Measurements from ENCODE around the gene RHOG. TPM values are rescaled to one million over a fixed set of nuclear protein-coding genes. Genes with fewer than 3 reads are reported as not detected.
A peak's percentile ranks its signal among the peaks of the same experiment; 100 is the strongest.

RHOG gene
- total and polyA plus RNA-seq, 10 donors = 102 to 256 (median 150) TPM

- Histone ChIP-seq H3K9me3 (no peaks in the 10 kb centered on the region), H3K27me3 (replicated peaks in 1 of 7) (no peaks in the 10 kb centered on the region), H3K4me3 (peak overlapping the region in 1 of 8 donors; percentile 15), H3K36me3 (peaks cover 0 to 57% (median 37%) of the 10 kb centered on the region in 6 donors), H3K4me1 (peaks cover 0 to 58% (median 33%) of the 10 kb centered on the region in 6 donors), H3K27ac (peak overlapping the region in 7 of 8 donors; percentile 12 to 76 (median 64))
- intact Hi-C loops (cut with DNase I; ENCODE audit: low total_unique reads) = no loop called here
- 58 to 72% (median 71%) methylated on average over 13 to 18 of the region's 18 CpGs for WGBS, 5 donors
- peak; percentile 90 for DNase-seq
- TF ChIP-seq CTCF (IDR thresholded peaks at IDR 0.05 in 8 of 11, conservative IDR thresholded peaks at IDR 0.05 in 3 of 11) = peak; percentile 78 to 97 (median 91)
- TF ChIP-seq POLR2AphosphoS5 (IDR thresholded peaks at IDR 0.05) = peak; percentile 52 to 89 (median 65)
- no peak for TF ChIP-seq POLR2A (IDR thresholded peaks at IDR 0.05)
Measured at GRCh38 chr11:3824714-3825472, 15.9 kb downstream of the RHOG start.

- no peak for DNase-seq
- Histone ChIP-seq H3K36me3 (peaks cover 0 to 48% (median 29%) of the 10 kb centered on the region in 6 donors), H3K4me1 (peaks cover 0 to 48% (median 24%) of the 10 kb centered on the region in 6 donors), H3K4me3 (no peak overlapping the region), H3K27me3 (replicated peaks in 1 of 7) (no peaks in the 10 kb centered on the region), H3K9me3 (no peaks in the 10 kb centered on the region), H3K27ac (peak overlapping the region in 4 of 8 donors; percentile 64 to 76 (median 72))
- 93 to 96% (median 94%) methylated on average over 28 to 30 of the region's 30 CpGs for WGBS, 5 donors
- TF ChIP-seq POLR2AphosphoS5 (IDR thresholded peaks at IDR 0.05) (peak; percentile 43 to 77 (median 63)), CTCF (IDR thresholded peaks at IDR 0.05 in 8 of 11, conservative IDR thresholded peaks at IDR 0.05 in 3 of 11) (no peak), POLR2A (IDR thresholded peaks at IDR 0.05) (no peak)
- intact Hi-C loops (cut with DNase I; ENCODE audit: low total_unique reads) = no loop called here
Measured at GRCh38 chr11:3823762-3824506, 16.8 kb downstream of the RHOG start.

GRCh38 chr11:3823303-3823702 lies 17.5 kb downstream of the RHOG start:
- no peak for DNase-seq
- H3K9me3 ChIP-seq = no peaks in the 10 kb centered on the region
- intact Hi-C loops (cut with DNase I; ENCODE audit: low total_unique reads) = no loop called here
- H3K36me3 ChIP-seq = peaks cover 0 to 41% (median 28%) of the 10 kb centered on the region in 6 donors
- TF ChIP-seq POLR2AphosphoS5 (IDR thresholded peaks at IDR 0.05) (no peak), CTCF (IDR thresholded peaks at IDR 0.05 in 8 of 11, conservative IDR thresholded peaks at IDR 0.05 in 3 of 11) (no peak), POLR2A (IDR thresholded peaks at IDR 0.05) (no peak)
- no peak overlapping the region for H3K4me3 ChIP-seq
- H3K27ac ChIP-seq = no peak overlapping the region
- H3K27me3 ChIP-seq (replicated peaks in 1 of 7) = no peaks in the 10 kb centered on the region
- 89 to 100% (median 91%) methylated on average over 2 to 3 of the region's 3 CpGs for WGBS, 5 donors
- H3K4me1 ChIP-seq = peaks cover 0 to 44% (median 23%) of the 10 kb centered on the region in 6 donors

- TF ChIP-seq CTCF (IDR thresholded peaks at IDR 0.05 in 8 of 11, conservative IDR thresholded peaks at IDR 0.05 in 3 of 11) (no peak), POLR2AphosphoS5 (IDR thresholded peaks at IDR 0.05) (no peak), POLR2A (IDR thresholded peaks at IDR 0.05) (no peak)
- Histone ChIP-seq H3K4me1 (peaks cover 0 to 34% (median 20%) of the 10 kb centered on the region in 6 donors), H3K27ac (no peak overlapping the region), H3K27me3 (replicated peaks in 1 of 7) (no peaks in the 10 kb centered on the region), H3K4me3 (no peak overlapping the region), H3K9me3 (no peaks in the 10 kb centered on the region), H3K36me3 (peaks cover 0 to 32% (median 19%) of the 10 kb centered on the region in 6 donors)
- DNase-seq = no peak
- 93 to 98% (median 94%) methylated on average over 5 to 7 of the region's 7 CpGs for WGBS, 5 donors
- intact Hi-C loops (cut with DNase I; ENCODE audit: low total_unique reads) = no loop called here
Measured at GRCh38 chr11:3822312-3822711, 18.4 kb downstream of the RHOG start.

Data from spleen (tissue), 11 donors.